Stimulated activated CD8-positive, alpha-beta memory T cell treated with anti-CD3 and anti-CD28 coated beads, Interleukin-15, amount 100 ng/mL, for 1 hour (primary cell): ENCODE data around the gene KRTAP10-12.
"Not testable (repeated sequence)": the region's sequence is repeated elsewhere in the genome, so short reads cannot be mapped to it uniquely, and the experiment has no call there.

Source experiments
- DNase-seq: peaks from one replicate; pipeline ENCODE4 v3.0.0-alpha.2; 2020; ENCODE audit warnings: low read depth

The KRTAP10-12 gene

DNA sequence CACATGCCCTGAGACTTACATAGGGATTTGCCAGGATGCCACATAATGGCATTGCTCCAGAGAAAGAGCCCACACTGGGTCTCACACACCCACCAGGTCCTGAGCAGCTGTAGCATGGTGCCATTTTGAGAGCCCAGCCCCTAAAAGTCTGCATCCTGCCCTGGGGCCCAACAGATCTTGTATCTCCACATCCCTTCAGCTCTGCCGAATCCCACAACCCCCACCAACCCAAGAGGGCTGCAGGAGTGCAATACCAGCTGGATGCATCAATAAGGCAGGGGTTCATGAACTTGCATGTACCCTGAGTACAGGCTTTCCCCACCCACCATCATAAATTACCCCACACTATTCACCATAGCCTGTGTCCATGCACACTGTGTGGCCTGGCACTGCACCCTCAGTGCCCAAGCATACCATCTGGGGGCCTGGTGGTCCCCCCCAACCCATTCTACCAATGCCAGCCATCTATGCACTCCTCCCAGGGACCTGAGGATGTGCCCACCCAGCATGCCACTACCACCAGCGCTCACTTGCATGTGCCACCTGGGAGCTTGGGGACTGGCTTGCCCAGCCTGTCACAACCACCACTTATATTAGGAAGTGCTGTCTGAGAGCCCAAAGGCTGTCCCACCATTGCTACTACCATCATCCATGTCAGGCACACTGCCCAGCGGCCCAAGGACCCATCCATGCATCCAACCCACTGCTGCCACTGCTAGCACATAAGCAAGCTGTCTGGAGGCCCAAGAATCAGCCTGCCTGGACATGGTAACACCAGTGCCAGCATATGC lies 26.1 kb upstream of the KRTAP10-12 start:
- DNase-seq = no peak

DNA sequence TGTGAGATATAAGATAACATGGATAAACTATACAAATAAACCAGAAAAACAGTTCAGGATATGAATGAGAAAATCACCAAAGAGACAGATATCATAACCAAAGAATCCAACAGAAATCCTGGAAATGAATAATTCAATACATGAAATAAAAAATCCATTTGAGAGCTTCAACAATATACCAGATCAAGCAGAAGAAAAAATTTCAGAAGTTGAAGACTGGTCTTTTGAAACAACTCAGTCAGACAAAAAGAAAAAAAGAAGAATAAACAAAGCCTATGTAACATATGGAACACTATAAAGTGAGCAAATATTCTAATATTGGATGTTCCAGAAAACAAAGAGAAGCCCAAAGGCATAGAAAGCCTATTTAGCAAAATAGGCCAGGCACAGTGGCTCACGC lies 25.1 kb upstream of the KRTAP10-12 start:
- no peak for DNase-seq

- DNase-seq = no peak
These were observed 19.1 kb upstream of the KRTAP10-12 start for GRCh38 chr21:44677881-44678280.

DNA sequence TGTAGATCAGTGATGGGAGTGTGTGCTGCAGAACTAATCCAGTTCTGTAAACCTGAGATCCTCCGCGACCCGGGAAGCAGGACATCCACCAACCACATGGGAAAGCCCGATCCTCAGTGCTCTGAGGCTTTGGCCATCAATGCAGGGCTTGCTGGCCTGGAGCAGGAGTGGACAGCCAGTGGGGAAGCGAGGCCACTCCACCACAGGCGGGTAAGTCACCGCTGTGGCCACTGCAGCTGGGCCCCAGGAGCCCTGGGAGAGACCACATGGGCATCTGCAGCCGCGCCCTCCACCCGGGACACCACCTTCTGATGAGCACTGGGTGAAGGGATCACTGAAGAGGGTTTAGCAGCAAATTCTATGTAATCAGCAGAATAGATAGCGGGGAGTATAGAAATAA lies 15.8 kb upstream of the KRTAP10-12 start:
- no peak for DNase-seq

GRCh38 chr21:44681861-44682579 lies 15.0 kb upstream of the KRTAP10-12 start, which contains the start of gene KRTAP12-1:
Gene KRTAP12-1 (minus strand): TSS chr21:44682163. CDS start chr21:44682123, 40 bp downstream.
- no peak for DNase-seq

DNA sequence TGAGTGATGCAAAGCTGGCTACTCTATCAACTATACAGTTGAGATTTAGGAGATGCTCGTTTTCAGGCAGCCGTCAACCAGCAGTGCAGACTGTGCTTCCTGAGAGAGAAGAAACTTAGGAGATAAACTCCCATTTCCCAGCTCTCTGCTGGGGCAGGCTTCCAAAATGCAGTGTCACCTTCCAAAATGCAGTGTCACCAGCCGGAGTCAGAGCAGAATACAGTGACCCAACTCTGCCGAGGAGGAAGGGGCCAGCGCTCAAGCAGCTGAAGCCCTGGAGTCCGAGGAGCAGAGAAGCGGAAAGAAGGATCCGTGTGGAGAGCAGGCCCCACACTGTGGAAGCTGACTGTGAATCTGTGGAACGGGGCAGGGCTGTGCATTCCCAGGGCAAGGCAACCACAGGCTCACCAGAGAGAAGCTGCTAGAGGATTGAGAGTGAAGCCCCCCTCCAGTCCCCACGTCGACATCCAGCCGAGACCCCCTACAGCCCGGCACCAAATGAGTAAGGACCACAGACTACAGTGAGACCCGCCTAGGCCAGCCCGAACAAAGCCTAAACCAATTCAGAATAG lies 14.3 kb upstream of the KRTAP10-12 start:
- DNase-seq = no peak

DNA sequence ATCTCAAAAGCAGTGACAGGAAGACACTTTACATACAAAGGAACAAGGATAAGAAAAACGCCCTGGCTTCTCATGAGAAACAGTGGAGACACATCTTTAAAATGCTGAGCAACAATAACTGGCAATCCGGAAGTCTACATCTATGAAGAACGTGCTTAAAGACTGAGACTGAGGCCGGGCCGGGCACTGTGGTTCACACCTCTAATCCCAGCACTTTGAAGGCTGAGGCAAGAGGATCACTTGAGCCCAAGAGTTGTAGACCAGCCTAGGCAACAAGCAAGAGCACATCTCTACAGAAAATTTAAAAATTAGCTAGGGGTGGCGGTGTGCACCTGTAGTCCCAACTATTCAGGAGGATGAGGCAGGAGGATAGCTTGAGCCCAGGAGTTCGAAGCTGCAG lies 12.9 kb upstream of the KRTAP10-12 start:
- no peak for DNase-seq

DNA sequence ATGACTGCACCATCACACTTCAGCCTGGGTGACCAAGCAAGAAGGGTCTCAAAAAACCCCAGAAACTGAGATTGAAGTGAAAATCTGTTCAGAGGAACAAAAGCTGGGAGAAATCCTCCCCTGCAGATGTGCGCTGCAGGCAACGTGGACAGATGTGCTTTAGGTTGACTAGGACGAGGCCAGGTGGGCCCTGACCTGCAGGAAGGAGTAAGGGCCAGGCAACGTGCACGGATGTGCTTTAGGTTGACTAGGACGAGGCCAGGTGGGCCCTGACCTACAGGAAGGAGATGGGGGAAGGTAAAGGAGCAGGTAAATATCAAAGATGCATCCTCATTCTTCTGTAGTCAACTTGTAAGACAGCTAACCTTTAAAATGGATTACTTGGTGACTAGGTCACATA lies 12.5 kb upstream of the KRTAP10-12 start:
- DNase-seq = no peak

GRCh38 chr21:44685050-44685449 lies 11.9 kb upstream of the KRTAP10-12 start:
- DNase-seq = not testable (repeated sequence)

DNA sequence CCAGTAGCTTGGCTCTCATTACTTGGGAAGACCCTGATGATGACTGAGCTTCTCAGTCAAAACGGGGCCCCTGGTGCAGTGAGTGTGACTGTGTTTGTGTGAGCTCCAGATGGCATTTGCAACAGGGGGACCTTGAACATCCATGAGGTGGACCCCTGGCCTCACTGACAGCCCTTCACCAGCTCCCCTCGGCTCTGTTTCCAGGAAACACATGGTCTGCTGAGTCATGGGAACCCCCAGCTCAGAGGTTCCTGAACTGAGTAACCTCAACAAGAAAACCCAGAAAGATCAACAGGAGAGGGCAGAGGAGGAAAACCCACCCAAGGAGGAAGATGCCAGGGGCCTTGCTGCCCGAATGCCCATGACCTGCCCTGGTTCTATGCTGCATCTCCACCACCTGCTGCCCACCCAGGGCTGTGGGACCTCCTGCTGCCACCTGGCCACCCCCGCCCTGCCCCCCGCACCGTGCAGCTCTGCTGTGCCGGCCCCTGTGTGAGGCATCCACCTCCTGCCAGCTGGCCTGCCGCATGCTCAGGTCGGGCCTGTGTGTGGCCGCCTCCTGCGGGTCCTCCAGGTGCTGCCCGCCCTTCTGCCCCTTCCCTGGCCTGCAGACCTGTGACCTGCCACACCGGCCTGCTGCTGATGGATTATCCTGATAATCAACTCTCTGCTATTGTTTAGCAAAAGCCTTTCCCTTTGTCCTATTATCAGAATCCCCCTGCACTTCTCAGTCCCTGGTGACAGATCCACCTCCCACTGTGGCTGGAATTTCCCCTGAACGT lies 10.8 kb upstream of the KRTAP10-12 start:
- no peak for DNase-seq

DNA sequence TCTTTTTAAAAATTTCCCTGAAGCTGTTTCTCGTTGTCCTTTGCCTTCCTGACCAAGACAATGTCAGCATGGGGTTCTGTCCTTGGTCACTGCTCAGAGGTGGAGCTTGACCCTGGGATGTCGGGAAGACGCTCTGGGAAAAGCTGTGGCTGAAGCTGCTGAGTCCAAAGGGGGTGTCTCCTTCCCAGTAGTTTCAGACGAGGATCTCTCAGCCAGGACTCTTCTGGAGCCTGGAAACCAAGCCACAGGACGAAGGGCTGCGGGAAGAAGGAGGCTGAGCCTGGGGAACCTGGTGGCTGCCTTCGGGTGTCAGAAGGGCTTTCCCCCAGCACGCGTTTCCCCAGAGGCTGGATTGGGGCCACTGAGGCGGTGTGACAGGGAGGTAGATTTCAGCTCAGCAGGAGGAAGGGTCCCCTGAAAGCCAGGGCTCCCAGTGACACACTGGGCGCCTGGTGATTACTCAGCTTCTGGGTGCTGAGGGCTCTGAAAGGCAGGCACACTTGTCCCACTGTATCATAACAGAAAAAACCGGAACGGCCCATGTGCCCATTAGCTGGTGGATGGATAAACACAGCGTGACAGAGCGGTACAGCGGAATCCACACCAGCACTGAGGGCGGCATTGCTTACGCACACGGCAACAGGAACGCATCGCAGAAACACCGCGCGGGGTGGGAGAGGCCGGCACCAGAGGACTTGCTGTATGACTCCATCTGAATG lies 10.0 kb upstream of the KRTAP10-12 start:
- DNase-seq = no peak

DNA sequence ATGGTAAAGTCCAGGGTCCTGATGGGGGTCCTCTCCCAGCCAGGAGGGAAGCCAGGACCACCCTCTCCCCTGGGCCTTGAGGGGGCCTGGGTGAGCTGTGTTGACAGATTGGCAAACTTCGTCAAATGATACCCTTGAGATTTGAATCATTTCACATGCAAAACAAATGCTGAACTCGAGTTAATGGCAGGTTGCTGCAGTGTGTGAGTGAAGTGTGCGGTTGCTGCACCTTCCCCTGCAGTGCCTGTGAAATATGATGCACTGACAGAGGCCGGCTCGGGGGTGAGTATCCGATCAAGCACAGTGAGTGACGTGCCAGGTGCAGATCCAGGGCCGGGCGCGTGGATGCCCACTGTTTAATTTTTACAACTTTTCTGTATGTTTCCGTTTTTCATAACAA lies 9.3 kb upstream of the KRTAP10-12 start:
- DNase-seq = no peak

GRCh38 chr21:44689740-44690139 lies 7.2 kb upstream of the KRTAP10-12 start:
- DNase-seq = not testable (repeated sequence)

DNA sequence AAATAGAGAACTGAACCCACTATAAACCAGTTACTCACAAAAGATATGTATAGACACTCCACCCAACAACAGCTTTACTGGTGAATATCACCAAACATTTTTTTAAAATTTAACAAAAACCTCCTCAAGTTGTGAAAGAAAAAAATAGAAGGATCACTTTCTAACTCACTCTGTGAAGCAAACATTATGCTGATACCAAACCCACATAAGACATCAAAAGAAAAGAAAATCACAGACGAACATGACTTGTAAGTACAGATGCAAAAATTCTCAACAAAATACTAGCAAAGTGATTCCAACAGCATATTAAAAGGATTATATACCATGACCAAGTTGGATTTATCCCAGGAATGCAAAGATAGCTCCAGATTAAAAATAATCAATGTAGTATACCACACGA lies 5.3 kb upstream of the KRTAP10-12 start:
- no peak for DNase-seq

DNA sequence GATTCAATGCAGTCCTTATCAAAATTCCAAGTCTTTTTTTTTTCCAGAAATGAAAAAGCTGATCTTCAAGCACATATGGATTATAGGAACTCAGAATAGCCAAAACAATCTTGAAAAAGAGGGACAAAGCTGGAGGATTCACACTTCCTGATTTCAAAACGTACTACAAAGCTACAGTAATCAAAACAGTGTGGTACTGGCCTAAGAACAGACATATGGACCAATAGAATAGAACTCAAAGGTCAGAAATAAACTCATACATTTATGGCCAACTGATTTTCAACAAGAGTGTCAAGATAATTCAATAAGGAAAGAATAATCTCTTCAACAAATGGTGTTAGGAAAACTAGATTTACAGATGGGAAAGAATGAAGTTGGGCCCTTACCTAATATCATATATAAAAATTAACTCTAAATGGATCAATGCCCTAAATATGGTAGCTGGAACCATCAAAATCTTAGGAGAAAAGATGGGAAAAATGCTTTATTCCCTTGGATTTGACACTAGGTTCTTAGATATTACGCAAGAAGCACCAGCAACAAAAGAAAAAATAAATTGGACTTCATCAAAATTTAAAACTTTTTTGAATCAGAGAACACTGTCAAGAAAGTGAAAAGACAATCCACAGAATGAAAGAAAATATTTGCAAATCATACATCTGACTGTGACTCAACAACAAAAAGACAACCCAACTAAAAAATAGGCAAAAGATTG lies 4.0 kb upstream of the KRTAP10-12 start:
- DNase-seq = no peak

DNA sequence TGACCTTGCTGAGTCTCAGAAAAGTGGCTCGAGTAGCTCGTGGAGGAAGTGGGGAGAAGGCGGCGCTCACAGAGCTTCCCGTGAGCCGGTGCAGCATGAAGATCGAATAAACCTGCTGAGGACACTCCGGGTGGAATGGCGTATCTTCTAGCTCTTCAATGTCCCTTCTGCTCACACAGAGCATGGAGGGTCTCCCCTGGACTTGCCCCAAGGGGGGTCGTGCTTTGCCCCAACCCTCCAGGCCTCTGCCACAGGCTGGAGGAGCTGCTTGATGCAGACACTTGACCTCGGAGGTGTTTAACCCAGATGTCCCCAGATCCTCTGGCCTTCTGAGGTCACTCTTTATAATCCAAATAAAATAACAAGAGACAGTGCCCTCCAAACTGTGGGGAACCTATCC lies 2.2 kb upstream of the KRTAP10-12 start:
- no peak for DNase-seq

DNA sequence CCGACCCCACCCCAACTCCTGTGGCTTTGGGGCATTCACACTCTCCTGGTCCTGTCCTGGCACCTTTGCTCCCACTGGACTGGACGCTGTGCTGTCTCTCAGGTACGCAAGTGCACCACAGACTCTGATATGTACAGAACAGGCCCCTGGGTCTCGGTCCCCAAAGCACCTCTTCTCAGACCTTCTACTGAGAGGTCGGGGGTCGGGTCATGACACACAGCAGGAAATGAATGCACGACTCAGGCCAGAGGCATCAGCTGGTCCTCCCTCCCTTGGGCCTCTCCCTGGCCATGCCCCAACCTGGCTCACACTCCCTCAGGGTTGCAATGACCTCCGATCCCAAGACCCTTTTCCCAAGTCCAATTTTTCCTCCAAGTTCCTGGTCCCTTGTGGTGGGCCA lies 1.8 kb upstream of the KRTAP10-12 start:
- DNase-seq = no peak

DNA sequence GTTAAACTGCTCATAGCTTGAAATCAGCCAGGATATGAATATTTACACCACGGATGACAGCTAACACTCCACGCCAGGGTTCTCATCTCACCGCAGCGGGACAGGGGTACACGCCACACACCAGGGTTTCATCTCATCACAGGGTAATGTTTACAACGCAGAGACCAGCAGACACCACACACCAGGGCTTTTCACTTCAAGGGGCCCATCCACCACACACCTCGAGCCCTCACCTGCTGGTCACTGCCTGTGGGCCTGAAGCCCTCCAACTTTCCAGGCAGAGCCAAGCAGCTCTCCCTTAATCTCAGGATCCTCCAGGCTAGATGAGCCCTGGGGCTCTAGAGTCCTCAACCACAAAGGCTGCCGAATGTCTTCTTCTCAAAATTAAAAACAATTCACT lies 1.3 kb upstream of the KRTAP10-12 start:
- DNase-seq = no peak

- no peak for DNase-seq
These were observed 400 bp upstream of the KRTAP10-12 start for GRCh38 chr21:44696572-44696971.

- no peak for DNase-seq
These were observed 1.1 kb downstream of the KRTAP10-12 start for GRCh38 chr21:44697811-44698734.
